ENCODE results near the gene EDNRA.

GRCh38 chr4:147479786-147480185 is 1.1 kb upstream of the EDNRA start:
- TF ChIP-seq CTCF (conservative IDR thresholded peaks at IDR 0.05) = no peak
- no peak for TF ChIP-seq EZH2 (IDR thresholded peaks at IDR 0.05; ENCODE audit: low read depth)
